H1 (cell line): ENCODE data around the gene NCAPG2. TPM values are rescaled to one million over a fixed set of nuclear protein-coding genes. Genes with fewer than 3 reads are reported as not detected.

ENCODE experiments used
- CTCF ChIA-PET: fragments of 300-600 bp; sonication (Branson Sonifier 250); formaldehyde crosslinking; loops from one replicate; lab custom pipeline; 2021; ENCODE audit not compliant: partially characterized antibody; lab: Charles Lee
- POLR2A ChIA-PET: fragments of 300-600 bp; sonication (Branson Sonifier 250); formaldehyde crosslinking; loops from one replicate; lab custom pipeline; 2021; ENCODE audit warnings: inconsistent platforms; ENCODE audit not compliant: partially characterized antibody; lab: Charles Lee
- DNase-seq, 2 experiments: peaks; one replicate each; pipeline versions ENCODE4 v3.0.0 to v3.0.0-alpha.2; 2010 to 2022; ENCODE audit warnings: low spot score in 2 of 2, low read depth in 1 of 2, mixed read lengths in 1 of 2
- FAIRE-seq: peaks from 2 replicates; lab custom pipeline; 2011; peaks lifted over from hg19 to GRCh38; lab: Jason Lieb, UNC
- H2AFZ ChIP-seq: 2 replicates; pipeline ENCODE4 v1.8.1; 2012; ENCODE audit warnings: low read length, inconsistent platforms
- H2AK5ac ChIP-seq: 2 replicates; pipeline ENCODE4 v1.6.1; 2013; ENCODE audit warnings: low read depth, low read length
- H2BK120ac ChIP-seq: replicated peaks from 2 replicates; pipeline ENCODE3; 2013; ENCODE audit warnings: low read depth, low read length, inconsistent platforms
- H2BK12ac ChIP-seq: 2 replicates; pipeline ENCODE4 v1.6.1; 2013; ENCODE audit warnings: low read depth, low read length
- H2BK15ac ChIP-seq: 2 replicates; pipeline ENCODE4 v1.6.1; 2013; ENCODE audit warnings: low read length
- H2BK20ac ChIP-seq: 2 replicates; pipeline ENCODE4 v1.6.1; 2013; ENCODE audit warnings: low read length
- H2BK5ac ChIP-seq: 2 replicates; pipeline ENCODE4 v1.6.1; 2013; ENCODE audit warnings: low read depth, low read length
- H3K14ac ChIP-seq: 2 replicates; pipeline ENCODE4 v1.6.1; 2013; ENCODE audit warnings: inconsistent platforms; ENCODE audit not compliant: insufficient read length
- H3K18ac ChIP-seq: 2 replicates; pipeline ENCODE4 v1.6.1; 2013; ENCODE audit warnings: low read length; ENCODE audit errors: extremely low read depth
- H3K23ac ChIP-seq: 2 replicates; pipeline ENCODE4 v1.6.1; 2013; ENCODE audit warnings: inconsistent platforms; ENCODE audit not compliant: insufficient read length
- H3K23me2 ChIP-seq: 2 replicates; pipeline ENCODE4 v1.6.1; 2013; ENCODE audit warnings: low read depth, low read length
- H3K27ac ChIP-seq: 2 replicates; pipeline ENCODE4 v1.6.1; 2011; ENCODE audit warnings: low read depth, low read length, inconsistent platforms
- H3K27me3 ChIP-seq, 4 experiments: replicated peaks in 1 of 4; 1 replicate in 1 of 4; 2 replicates in 3 of 4; pipeline versions ENCODE4 v1.6.1 to v1.8.1; 2011 to 2013; ENCODE audit warnings: low read length in 3 of 4, mild to moderate bottlenecking in 3 of 4, inconsistent platforms in 2 of 4, mixed read lengths in 2 of 4, moderate library complexity in 1 of 4; ENCODE audit not compliant: control insufficient read depth in 3 of 4, insufficient read depth in 3 of 4; ENCODE audit errors: extremely low read depth in 1 of 4
- H3K36me3 ChIP-seq, 4 experiments: 2 replicates each; pipeline versions ENCODE4 v1.6.1 to v1.8.1; 2011 to 2013; ENCODE audit warnings: mild to moderate bottlenecking in 4 of 4, low read length in 3 of 4, moderate library complexity in 2 of 4, control low read depth in 1 of 4, inconsistent platforms in 1 of 4; ENCODE audit not compliant: insufficient read depth in 4 of 4, control insufficient read depth in 2 of 4
- H3K4ac ChIP-seq: replicated peaks from 2 replicates; pipeline ENCODE3; 2013; ENCODE audit warnings: low read length, low read depth, mixed read lengths, inconsistent platforms; ENCODE audit not compliant: insufficient read length
- H3K4me1 ChIP-seq, 4 experiments: replicated peaks in 1 of 4; 1 replicate in 1 of 4; 2 replicates in 3 of 4; pipeline versions ENCODE4 v1.6.1 to v1.8.1; 2011 to 2013; ENCODE audit warnings: low read length in 3 of 4, inconsistent platforms in 2 of 4, mixed read lengths in 1 of 4; ENCODE audit not compliant: insufficient read depth in 4 of 4, control insufficient read depth in 3 of 4
- H3K4me2 ChIP-seq, 2 experiments: 2 replicates each; pipeline versions ENCODE4 v1.6.1 to v1.8.1; 2011 to 2013; ENCODE audit warnings: low read depth in 2 of 2, low read length in 2 of 2, control low read depth in 1 of 2, inconsistent platforms in 1 of 2, mild to moderate bottlenecking in 1 of 2; ENCODE audit not compliant: insufficient read depth in 1 of 2
- H3K4me3 ChIP-seq, 4 experiments: fragments of 200-600, 300-600 bp in 1 of 4; sonication (generic), shearing (Covaris generic), sonication (Bioruptor Twin) in 1 of 4; 2 replicates each; pipeline versions ENCODE4 v1.5.1 to v1.8.1; 2011 to 2016; ENCODE audit warnings: low read length in 4 of 4, low read depth in 3 of 4, control low read depth in 2 of 4, inconsistent platforms in 2 of 4, mild to moderate bottlenecking in 2 of 4, mixed read lengths in 1 of 4, moderate library complexity in 1 of 4; ENCODE audit not compliant: insufficient read depth in 2 of 4; ENCODE audit errors: extremely low read depth in 1 of 4
- H3K56ac ChIP-seq: replicated peaks from 2 replicates; pipeline ENCODE3; 2013; ENCODE audit warnings: low read depth, mild to moderate bottlenecking, mixed read lengths, low read length, inconsistent platforms; ENCODE audit not compliant: insufficient read length
- H3K79me1 ChIP-seq: 2 replicates; pipeline ENCODE4 v1.6.1; 2013; ENCODE audit warnings: low read depth, low read length, control low read depth
- H3K79me2 ChIP-seq, 2 experiments: 2 replicates each; pipeline versions ENCODE4 v1.6.1 to v1.8.1; 2012 to 2013; ENCODE audit warnings: low read length in 2 of 2, mild to moderate bottlenecking in 2 of 2, inconsistent platforms in 1 of 2; ENCODE audit not compliant: insufficient read depth in 2 of 2, control insufficient read depth in 1 of 2
- H3K9ac ChIP-seq, 4 experiments: replicated peaks in 1 of 4; 1 replicate in 1 of 4; 2 replicates in 3 of 4; pipeline versions ENCODE4 v1.6.1 to v1.8.1; 2011 to 2013; ENCODE audit warnings: low read depth in 3 of 4, low read length in 3 of 4, control low read depth in 2 of 4, mild to moderate bottlenecking in 2 of 4, moderate library complexity in 2 of 4, inconsistent platforms in 1 of 4; ENCODE audit errors: extremely low read depth in 1 of 4
- H3K9me3 ChIP-seq, 2 experiments: 2 replicates each; pipeline versions ENCODE4 v1.6.1 to v1.8.1; 2012 to 2013; ENCODE audit warnings: mild to moderate bottlenecking in 2 of 2, moderate library complexity in 2 of 2, control low read depth in 1 of 2, inconsistent platforms in 1 of 2, low read depth in 1 of 2, low read length in 1 of 2, mixed read lengths in 1 of 2; ENCODE audit not compliant: insufficient read depth in 2 of 2
- H4K20me1 ChIP-seq, 2 experiments: replicated peaks in 1 of 2; 2 replicates each; pipeline versions ENCODE3 to v1.8.1; 2011 to 2013; ENCODE audit warnings: inconsistent platforms in 2 of 2, low read length in 2 of 2, mild to moderate bottlenecking in 1 of 2; ENCODE audit not compliant: insufficient read depth in 2 of 2, control insufficient read depth in 1 of 2
- H4K5ac ChIP-seq: 2 replicates; pipeline ENCODE4 v1.6.1; 2013; ENCODE audit warnings: low read length, low read depth, mixed read lengths, inconsistent platforms; ENCODE audit not compliant: insufficient read length
- H4K8ac ChIP-seq: 2 replicates; pipeline ENCODE4 v1.8.0; 2013; ENCODE audit warnings: mild to moderate bottlenecking, moderate library complexity, low read length, inconsistent platforms; ENCODE audit not compliant: insufficient read depth; ENCODE audit errors: extremely low read depth
- H4K91ac ChIP-seq: replicated peaks from 2 replicates; pipeline ENCODE3; 2013; ENCODE audit warnings: low read length, mixed read lengths, inconsistent platforms; ENCODE audit not compliant: insufficient read length
- ATF3 ChIP-seq: IDR thresholded peaks from 2 replicates; pipeline ENCODE4 v1.6.1; 2011; ENCODE audit warnings: low read depth, mild to moderate bottlenecking, low read length; ENCODE audit not compliant: insufficient read depth
- BACH1 ChIP-seq: IDR thresholded peaks from 2 replicates; pipeline ENCODE4 v1.6.1; 2012; ENCODE audit warnings: low read length, improper control_type of control experiment
- CREB1 ChIP-seq: IDR thresholded peaks from 2 replicates; pipeline ENCODE4 v1.6.1; 2012; ENCODE audit warnings: inconsistent platforms
- EGR1 ChIP-seq: IDR thresholded peaks from 2 replicates; pipeline ENCODE4 v1.6.1; 2011; ENCODE audit warnings: low read depth, low read length, borderline replicate concordance
- KDM4A ChIP-seq: IDR thresholded peaks from one replicate; pipeline ENCODE4 v1.7.1; 2012; ENCODE audit warnings: low read depth, mild to moderate bottlenecking, moderate library complexity, low read length, inconsistent platforms; ENCODE audit not compliant: severe bottlenecking
- POLR2A ChIP-seq, 2 experiments: IDR thresholded peaks; 1 replicate in 1 of 2; 2 replicates in 1 of 2; pipeline ENCODE4 v1.6.1; 2011; ENCODE audit warnings: low read depth in 2 of 2, low read length in 2 of 2, mild to moderate bottlenecking in 2 of 2; ENCODE audit errors: control extremely low read depth in 1 of 2
- POU5F1 ChIP-seq: IDR thresholded peaks from 2 replicates; pipeline ENCODE4 v1.6.1; 2011; ENCODE audit warnings: low read depth, mild to moderate bottlenecking, low read length, moderate library complexity
- RFX5 ChIP-seq: IDR thresholded peaks from 2 replicates; pipeline ENCODE4 v1.6.1; 2011; ENCODE audit warnings: low read depth, low read length, improper control_type of control experiment, borderline replicate concordance
- SIX5 ChIP-seq: IDR thresholded peaks from 2 replicates; pipeline ENCODE4 v1.6.1; 2011; ENCODE audit warnings: mild to moderate bottlenecking, low read depth, low read length
- SP4 ChIP-seq: IDR thresholded peaks from 2 replicates; pipeline ENCODE4 v1.6.1; 2012; ENCODE audit warnings: low read length, inconsistent platforms
- SUZ12 ChIP-seq: fragments of 200-600 bp; sonication (generic); IDR thresholded peaks from 2 replicates; pipeline ENCODE4 v1.6.1; 2012; ENCODE audit warnings: mild to moderate bottlenecking, inconsistent platforms, low read length, moderate library complexity, mixed read lengths
- TAF1 ChIP-seq: IDR thresholded peaks from 2 replicates; pipeline ENCODE4 v1.6.1; 2011; ENCODE audit warnings: mild to moderate bottlenecking, low read depth, low read length
- TCF12 ChIP-seq: IDR thresholded peaks from 2 replicates; pipeline ENCODE4 v1.6.1; 2011; ENCODE audit warnings: low read depth, mild to moderate bottlenecking, low read length
- WGBS, 2 experiments: shearing (Covaris generic) in 1 of 2; methylation state at CpG; one replicate each; pipeline versions ENCODE4 v1.1.6 to v1.1.7; 2013 to 2015; ENCODE audit warnings: low lambda C conversion rate in 2 of 2, mixed read lengths in 2 of 2, inconsistent platforms in 1 of 2, low coverage in 1 of 2, missing lambda C conversion rate in 1 of 2; ENCODE audit not compliant: insufficient replicate concordance in 2 of 2, insufficient coverage in 1 of 2, insufficient read length in 1 of 2; ENCODE audit errors: extremely low coverage in 1 of 2, missing lambda C conversion rate in 1 of 2; 5-methylcytosine and 5-hydroxymethylcytosine counted together
- polyA plus RNA-seq, 7 experiments: library from polyadenylated mRNA; depleted of rRNA in 3 of 7; stranded (reverse) in 5 of 7; unstranded in 2 of 7; fragments of >200 nt in 5 of 7; fragments of 200-250 nt in 2 of 7; gene quantifications; 1 replicate in 5 of 7; 2 replicates in 1 of 7; 4 replicates in 1 of 7; pipeline versions ENCODE4 v1.2.1 to v1.2.3, GENCODE V29; 2011 to 2013; ENCODE audit warnings: missing spikeins in 2 of 7, mixed read lengths in 2 of 7
- total RNA-seq: library from RNA; stranded (reverse); fragmentation: NEBNext Ultra II Directional; extraction: Animal tissue kit (Norgen Biotek cat#: 25700); gene quantifications from 2 replicates; pipeline ENCODE4 v1.2.1, GENCODE V29; 2021

Gene NCAPG2
- total and polyA plus RNA-seq, 2 of the 8 experiments (the other 6 are each of a cell fraction or from before 2014, with no cell fraction given) = 49.9 to 119 TPM

- Histone ChIP-seq H3K23me2 (peaks cover 2% of the 10 kb centered on the region; the same call in 1 of the 2 replicates), H3K56ac (no peak overlapping the region), H4K91ac (no peak overlapping the region), H2BK15ac (no peak overlapping the region), H4K5ac (no peak overlapping the region), H3K4me2 (no peak overlapping the region), H3K79me1 (peaks cover 3% of the 10 kb centered on the region), H3K79me2 (peaks cover 3 to 22% of the 10 kb centered on the region in 2 experiments), H3K14ac (no peak overlapping the region), H2BK20ac (no peak overlapping the region), H2BK120ac (no peak overlapping the region), H3K9ac (no peak overlapping the region), H4K20me1 (peaks cover 0 to 6% of the 10 kb centered on the region in 2 experiments), H2BK12ac (no peak overlapping the region), H3K27ac (no peak overlapping the region), H2BK5ac (no peak overlapping the region), H3K36me3 (peaks cover 33 to 83% (median 61%) of the 10 kb centered on the region in 4 experiments), H2AK5ac (no peak overlapping the region), H3K4me3 (no peak overlapping the region), H3K18ac (no peak overlapping the region), H3K27me3 (no peaks in the 10 kb centered on the region), H3K4ac (no peak overlapping the region), H3K9me3 (no peaks in the 10 kb centered on the region), H4K8ac (no peak overlapping the region), H2AFZ (no peak overlapping the region), H3K4me1 (no peaks in the 10 kb centered on the region), H3K23ac (no peak overlapping the region)
- DNase-seq (no peak), FAIRE-seq (no peak)
- TF ChIP-seq BACH1 (no peak), KDM4A (no peak), TCF12 (no peak), SP4 (no peak), TAF1 (no peak), ATF3 (no peak), CREB1 (no peak), SIX5 (no peak), EGR1 (no peak), POU5F1 (no peak), SUZ12 (no peak), POLR2A (IDR thresholded peaks at IDR 0.05; ENCODE audit: control extremely low read depth in 1 of 2, low read depth in 2 of 2, low read length in 2 of 2) (no peak), RFX5 (no peak)
- ChIA-PET CTCF (interaction anchor here (1.3 kb wide), 1 partner anchor 14 kb away, joined by 5 read pairs; no protein-coding TSS in a partner anchor), POLR2A (no interaction called here)
- WGBS, 2 experiments = 95% methylated on average over 7 of the region's 7 CpGs; no CpG with 5 or more reads in 1 of the 2 experiments
These were observed 53.8 kb downstream of the NCAPG2 start for GRCh38 chr7:158650821-158651225.
